NCI-H774 (cell line): ENCODE results near the gene FAM131C.
"Not testable (repeated sequence)": the region's sequence is repeated elsewhere in the genome, so short reads cannot be mapped to it uniquely, and the experiment has no call there.

ENCODE experiments used
- DNase-seq: peaks from one replicate; lab custom pipeline; 2025; lab: John Stamatoyannopoulos, UW

FAM131C gene, protein sequence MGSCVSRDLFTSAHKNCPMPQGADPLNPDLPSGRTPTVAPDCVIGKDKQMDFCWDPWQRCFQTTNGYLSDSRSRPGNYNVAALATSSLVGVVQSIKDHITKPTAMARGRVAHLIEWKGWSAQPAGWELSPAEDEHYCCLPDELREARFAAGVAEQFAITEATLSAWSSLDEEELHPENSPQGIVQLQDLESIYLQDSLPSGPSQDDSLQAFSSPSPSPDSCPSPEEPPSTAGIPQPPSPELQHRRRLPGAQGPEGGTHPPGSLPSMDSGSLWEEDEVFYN

DNA sequence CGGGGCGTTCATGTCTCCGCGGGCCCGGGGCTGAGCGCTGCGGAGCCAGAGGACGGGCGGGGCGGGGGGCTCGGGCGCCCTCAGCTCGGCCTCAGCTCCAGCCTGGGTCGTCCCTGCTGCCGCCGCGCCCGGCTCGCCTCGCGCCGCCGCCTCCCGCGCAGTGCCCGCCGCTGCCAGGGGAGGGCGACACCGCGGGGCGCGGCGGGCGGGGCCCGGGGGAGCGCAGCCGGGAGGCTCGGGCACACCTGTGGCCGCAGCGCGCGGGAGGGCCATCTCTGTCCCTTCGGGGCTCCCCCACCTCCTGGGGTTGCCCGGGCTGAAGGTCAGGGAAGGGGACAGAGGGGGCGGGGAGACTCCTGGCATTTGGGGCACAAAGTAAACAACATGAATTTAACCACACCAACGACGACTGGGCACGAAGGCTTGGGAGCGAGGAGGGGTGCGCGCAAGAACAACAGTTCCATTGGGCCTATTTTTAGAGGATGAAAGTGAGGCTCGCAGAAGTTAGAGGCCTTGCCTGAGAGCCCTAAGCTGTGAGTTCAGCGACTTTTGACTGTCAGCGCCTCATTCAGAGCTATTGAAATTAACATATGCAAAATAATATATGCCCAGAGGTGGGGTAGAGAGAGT is at the start of gene FAM131C:
FAM131C (minus strand) TSS at position 162 of the 630 bp plus-strand sequence. CDS start 209 bp downstream, outside the sequence.
- no peak for DNase-seq

DNA sequence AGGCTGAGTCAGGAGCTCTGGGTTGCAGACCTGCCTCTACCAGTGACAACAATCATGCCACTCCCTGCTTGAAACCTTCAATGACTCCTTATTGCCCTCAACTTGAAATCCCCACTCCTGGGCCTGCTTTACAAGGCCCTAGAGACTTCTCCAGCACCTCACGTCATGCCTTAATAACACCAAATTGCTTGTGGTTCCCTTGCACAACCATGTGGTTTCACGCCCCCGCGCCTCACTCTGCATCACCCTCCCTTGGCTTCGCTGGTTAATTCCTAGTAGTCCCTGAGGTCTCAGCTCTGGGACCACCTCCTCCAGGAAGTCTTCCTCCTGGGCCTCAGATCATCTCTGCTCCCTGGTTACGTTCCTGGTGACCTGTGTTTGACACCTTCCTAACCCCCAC is 49.5 kb upstream of the FAM131C start:
- DNase-seq = no peak

- no peak for DNase-seq
Measured at GRCh38 chr1:16122350-16122881, 49.0 kb upstream of the FAM131C start.

GRCh38 chr1:16120940-16121410 is 47.5 kb upstream of the FAM131C start:
- peak; percentile 23 for DNase-seq

GRCh38 chr1:16120407-16120806 is 47.0 kb upstream of the FAM131C start:
- DNase-seq = no peak

DNA sequence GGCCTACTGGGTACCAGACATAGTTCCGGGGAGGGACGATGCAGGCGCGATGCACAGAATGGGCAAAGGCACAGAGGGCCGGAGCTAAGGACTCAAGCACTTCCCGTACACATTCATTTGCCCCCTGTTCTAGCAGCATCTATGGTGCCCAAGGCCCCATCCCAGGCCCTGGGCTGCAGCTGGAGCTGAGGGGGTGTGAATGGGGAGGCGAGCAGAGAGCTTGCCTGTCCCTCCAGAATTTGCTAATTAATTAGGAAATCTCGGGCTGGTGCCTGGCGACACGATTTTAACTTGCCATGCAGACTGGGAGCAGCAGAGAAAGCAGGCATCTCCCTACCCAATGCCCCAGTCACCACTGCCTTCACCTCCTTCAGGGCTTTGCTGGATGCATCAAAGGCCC is 46.5 kb upstream of the FAM131C start:
- DNase-seq = no peak

GRCh38 chr1:16119504-16119903 is 46.1 kb upstream of the FAM131C start:
- no peak for DNase-seq

GRCh38 chr1:16118706-16119105 is 45.3 kb upstream of the FAM131C start:
- no peak for DNase-seq

DNA sequence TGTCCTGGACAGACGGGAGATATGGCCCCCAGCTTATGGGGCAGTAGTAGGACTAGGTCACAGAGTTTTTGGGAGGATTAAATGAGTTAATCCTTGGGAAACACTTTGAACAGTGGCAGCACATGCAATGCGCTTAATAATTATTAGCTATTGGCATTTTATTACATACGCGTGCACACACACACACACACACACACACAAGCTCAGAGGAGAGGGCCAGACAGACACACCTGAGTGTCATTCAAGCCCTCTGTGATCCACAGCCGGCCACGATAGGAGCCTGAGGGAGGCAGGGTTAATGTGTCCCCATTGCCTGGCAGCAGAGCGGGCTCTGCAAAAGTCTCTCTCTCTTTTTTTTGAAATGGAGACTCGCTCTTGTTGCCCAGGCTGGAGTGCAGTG is 44.5 kb upstream of the FAM131C start:
- DNase-seq = no peak

GRCh38 chr1:16117369-16117768 is 43.9 kb upstream of the FAM131C start:
- DNase-seq = no peak

DNA sequence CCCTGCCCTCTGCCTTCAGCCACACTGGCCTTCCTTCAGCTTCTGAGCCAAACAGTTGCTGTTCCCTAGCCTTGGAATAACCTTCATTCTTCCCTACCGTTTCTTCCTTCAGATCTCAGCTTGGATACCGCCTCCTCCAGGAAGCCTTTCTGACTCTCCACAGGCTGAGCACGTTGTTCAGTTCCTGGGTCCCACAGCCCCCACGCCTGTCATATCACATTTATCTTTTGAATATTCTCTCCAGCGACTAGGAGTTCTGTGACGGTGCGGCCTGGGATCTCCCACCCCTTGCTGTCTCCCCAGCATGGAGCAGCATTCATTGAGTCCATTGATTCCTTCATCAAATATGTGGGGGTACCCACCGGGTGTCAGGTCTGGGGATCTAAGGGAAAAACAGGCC is 43.2 kb upstream of the FAM131C start:
- no peak for DNase-seq

DNA sequence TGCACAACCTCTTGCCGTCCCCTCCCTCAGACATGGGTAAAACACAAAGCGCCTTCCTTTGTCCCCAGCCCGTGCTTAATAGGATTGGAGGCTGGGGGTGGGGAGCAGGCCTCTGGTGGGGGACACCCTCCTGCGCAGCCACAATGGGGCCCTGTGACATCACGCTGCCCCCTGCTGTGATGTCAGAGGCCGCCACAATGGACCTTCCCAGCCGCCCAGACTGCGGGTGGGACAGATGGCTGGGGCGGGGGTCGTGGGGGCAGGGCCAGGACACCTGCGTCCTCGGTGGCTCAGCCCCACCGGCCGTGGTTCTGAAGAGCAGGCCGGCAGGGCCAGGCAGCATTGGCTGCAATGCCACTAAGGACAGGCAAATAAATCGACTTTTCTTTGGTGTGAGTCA is 42.6 kb upstream of the FAM131C start:
- DNase-seq = no peak

- DNase-seq = no peak
Measured at GRCh38 chr1:16115468-16115983, 42.1 kb upstream of the FAM131C start.

GRCh38 chr1:16114527-16115467 is 41.3 kb upstream of the FAM131C start:
- DNase-seq = no peak

GRCh38 chr1:16112596-16113555 is 39.4 kb upstream of the FAM131C start:
- DNase-seq = no peak

DNA sequence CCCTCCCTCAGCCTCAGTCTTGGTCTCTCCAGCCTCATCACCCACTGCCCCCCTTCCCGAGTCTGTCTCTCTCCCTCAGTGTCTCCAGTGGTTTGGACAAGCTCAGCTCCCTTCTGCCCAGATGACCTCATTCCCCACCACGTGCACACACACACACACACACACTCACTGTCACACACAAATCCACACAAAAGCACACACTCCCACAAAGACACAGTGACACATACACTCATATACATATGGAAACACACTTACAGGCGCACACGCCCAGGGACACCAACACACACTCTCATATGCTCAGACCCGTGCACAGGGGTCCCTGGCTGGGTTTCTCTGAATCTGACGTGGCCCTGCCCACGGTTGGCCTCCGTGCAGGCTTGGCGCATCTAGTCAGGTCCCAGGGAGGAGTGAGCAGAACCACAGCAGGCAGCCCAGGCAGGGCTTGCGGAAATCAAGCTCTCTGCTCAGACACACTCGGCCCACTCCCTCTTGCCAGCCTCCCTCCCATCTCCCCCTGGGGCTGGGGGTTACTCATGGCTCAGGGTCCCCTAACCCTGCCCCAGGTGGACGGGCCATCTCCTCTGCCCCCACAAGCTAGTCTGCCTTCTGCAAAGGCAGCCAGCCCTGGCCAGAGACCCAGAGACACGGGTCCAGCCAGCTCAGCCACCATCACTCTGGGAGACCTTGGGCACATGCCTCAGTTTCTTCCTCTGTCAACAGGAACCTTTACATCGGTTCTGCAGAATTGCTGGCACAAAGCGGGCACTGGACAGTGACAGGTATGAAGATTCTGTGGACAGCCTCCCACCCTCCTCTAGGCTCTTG is 38.5 kb upstream of the FAM131C start:
- DNase-seq = no peak

GRCh38 chr1:16110884-16111283 is 37.4 kb upstream of the FAM131C start:
- DNase-seq = no peak

DNA sequence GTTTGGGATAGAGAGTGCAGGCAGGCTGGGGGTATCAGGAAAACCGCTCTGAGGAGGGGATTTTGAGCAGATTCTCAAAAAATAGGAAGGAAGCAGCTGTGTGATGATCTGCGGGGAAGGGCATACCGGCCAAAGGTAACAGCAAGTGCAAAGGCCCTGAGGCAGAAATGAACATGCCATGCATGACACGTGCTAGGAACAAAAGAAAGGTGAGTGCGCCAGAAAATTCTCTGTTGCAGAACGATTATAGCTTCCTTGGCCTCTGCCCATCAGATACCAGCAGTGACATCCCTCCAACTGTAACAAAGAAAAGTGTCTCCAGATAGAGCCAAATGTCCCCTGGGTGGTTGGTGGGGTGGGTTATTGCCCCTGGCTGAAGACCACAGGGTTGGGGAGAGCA is 37.0 kb upstream of the FAM131C start:
- no peak for DNase-seq

DNA sequence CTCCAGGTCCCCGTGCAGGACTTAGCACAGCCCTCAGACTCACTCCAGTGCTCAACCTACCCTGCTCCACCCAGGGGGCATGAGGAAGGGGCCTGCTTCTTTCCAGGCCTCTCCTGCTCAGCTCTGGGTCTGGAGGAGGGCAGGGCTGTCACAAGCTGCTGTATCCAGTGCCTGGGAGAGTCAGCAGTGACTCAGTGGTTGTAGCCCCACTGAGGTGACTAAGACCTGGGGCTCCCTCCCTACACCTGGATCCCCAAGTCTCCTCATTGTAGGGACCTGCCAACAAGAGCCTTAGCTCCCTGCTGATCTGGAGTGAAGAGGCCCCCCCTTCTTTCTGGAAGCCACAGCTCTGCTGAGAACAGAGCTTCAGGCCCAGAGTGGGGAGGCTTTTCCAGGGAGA is 36.1 kb upstream of the FAM131C start:
- DNase-seq = no peak

- not testable (repeated sequence) for DNase-seq
Measured at GRCh38 chr1:16107039-16107438, 33.6 kb upstream of the FAM131C start.
